A673 (cell line): ENCODE measurements around the gene KIF26B. TPM values are rescaled to one million over a fixed set of nuclear protein-coding genes. Genes with fewer than 3 reads are reported as not detected.

Experiments used
- BruUV-seq: library from RNA; stranded (reverse); fragments of 400-500 nt; replicated peaks from 2 replicates; lab custom pipeline; 2021; lab: Mats Ljungman, UMichigan
- CTCF ChIA-PET: fragments of 300-600 bp; sonication (Branson Sonifier 250); formaldehyde crosslinking; loops from one replicate; lab custom pipeline; 2022; ENCODE audit warnings: antibody characterized with exemption; lab: Charles Lee
- POLR2A ChIA-PET: fragments of 300-600 bp; sonication (Branson Sonifier 250); formaldehyde crosslinking; loops from one replicate; lab custom pipeline; 2022; ENCODE audit warnings: antibody characterized with exemption; ENCODE audit not compliant: low non-redundant PET; lab: Charles Lee
- DNase-seq: peaks from one replicate; pipeline ENCODE4 v3.0.0-alpha.2; 2015; ENCODE audit warnings: low spot score
- H3K27ac ChIP-seq: fragments of 200-600 bp; sonication (generic); 2 replicates; pipeline ENCODE4 v1.5.1; 2016; ENCODE audit warnings: mixed run types, low read depth, mild to moderate bottlenecking, mixed read lengths, antibody characterized with exemption, low read length; ENCODE audit not compliant: poor library complexity, severe bottlenecking
- H3K27me3 ChIP-seq: fragments of 200-600 bp; sonication (generic); replicated peaks from 2 replicates; pipeline ENCODE4 v1.6.1; 2017; ENCODE audit warnings: mixed run types, low read depth, mild to moderate bottlenecking, mixed read lengths, antibody characterized with exemption, low read length; ENCODE audit not compliant: insufficient read depth, poor library complexity
- H3K36me3 ChIP-seq: fragments of 200-600 bp; sonication (generic); 2 replicates; pipeline ENCODE4 v1.6.1; 2016; ENCODE audit warnings: mixed run types, mild to moderate bottlenecking, mixed read lengths, antibody characterized with exemption, low read length; ENCODE audit not compliant: insufficient read depth, poor library complexity, severe bottlenecking
- H3K4me1 ChIP-seq: fragments of 200-600 bp; sonication (generic); 2 replicates; pipeline ENCODE4 v1.6.1; 2017; ENCODE audit warnings: mixed run types, mild to moderate bottlenecking, mixed read lengths, antibody characterized with exemption, low read length; ENCODE audit not compliant: insufficient read depth, poor library complexity, severe bottlenecking
- H3K4me3 ChIP-seq: fragments of 200-600 bp; sonication (generic); 2 replicates; pipeline ENCODE4 v1.5.1; 2016; ENCODE audit warnings: low read depth, mixed run types, mild to moderate bottlenecking, mixed read lengths, low read length; ENCODE audit not compliant: poor library complexity, severe bottlenecking
- H3K9me3 ChIP-seq: fragments of 200-600 bp; sonication (generic); 2 replicates; pipeline ENCODE4 v1.6.1; 2016; ENCODE audit warnings: mixed run types, low read depth, mild to moderate bottlenecking, mixed read lengths, antibody characterized with exemption, low read length; ENCODE audit not compliant: poor library complexity, severe bottlenecking
- EZH2 ChIP-seq: fragments of 200-600 bp; sonication (generic); IDR thresholded peaks from 2 replicates; pipeline ENCODE4 v1.6.1; 2017; ENCODE audit warnings: borderline replicate concordance, low read depth, mild to moderate bottlenecking, mixed read lengths, antibody characterized with exemption, low read length; ENCODE audit not compliant: poor library complexity, severe bottlenecking
- intact Hi-C: fragments of 100-400 bp; cut with micrococcal nuclease; formaldehyde crosslinking; loops from one replicate; pipeline ENCODE4 v1.10.0; 2022; ENCODE audit not compliant: unreplicated experiment
- total RNA-seq: library from RNA; stranded (reverse); gene quantifications from 2 replicates; pipeline ENCODE4 v1.2.3, GENCODE V29; 2021
- TF ChIP-seq, protein P1 (sequence below): fragments of 300-800, 200-600 bp; sonication (generic); conservative IDR thresholded peaks from 2 replicates; pipeline ENCODE4 v1.5.1; 2017; ENCODE audit warnings: low read depth, mild to moderate bottlenecking, antibody characterized with exemption, low read length, moderate library complexity, mixed read lengths

The KIF26B gene
- total RNA-seq, 1 experiment from 2014 or later, result not detected

DNA sequence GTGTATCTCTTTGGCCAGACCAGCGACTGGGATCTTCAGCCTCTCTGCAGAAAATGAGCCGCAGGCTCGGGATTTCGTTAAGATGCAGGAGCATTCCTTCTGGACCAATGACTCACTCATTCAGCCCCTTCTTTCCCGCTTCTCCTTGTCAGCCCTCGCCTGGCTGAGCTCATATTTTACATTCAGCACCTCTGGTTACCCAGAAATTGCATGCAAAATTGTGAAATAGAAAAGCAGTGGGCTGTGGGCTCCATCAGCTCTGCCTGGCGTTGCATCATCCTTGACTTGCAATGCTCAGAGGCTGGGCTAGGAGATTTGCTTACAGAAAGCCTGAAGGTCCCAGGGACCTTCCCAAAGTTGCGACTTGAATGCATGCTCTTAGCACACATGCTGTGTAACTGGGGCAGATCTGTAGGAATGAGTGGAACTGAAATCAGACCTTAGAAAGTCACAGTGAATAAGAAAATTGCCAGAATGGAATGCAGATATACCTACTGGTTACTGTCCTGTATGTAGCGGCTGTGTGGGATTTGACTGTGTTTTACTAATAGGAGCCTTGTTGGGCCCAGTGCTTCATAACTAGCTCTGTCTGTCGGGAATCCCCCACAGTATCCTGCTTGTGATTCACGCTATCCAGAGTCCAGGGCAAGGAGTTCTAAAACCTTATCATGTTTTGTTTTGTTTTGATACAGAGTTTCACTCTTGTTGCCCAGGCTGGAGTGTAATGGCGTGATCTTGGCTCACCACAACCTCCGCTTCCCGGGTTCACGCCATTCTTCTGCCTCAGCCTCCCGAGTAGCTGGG, 444.8 kb downstream of the KIF26B start:
- peak overlapping the region; percentile 15 for H3K4me3 ChIP-seq
- H3K9me3 ChIP-seq, result no peaks in the 10 kb centered on the region
- BruUV-seq, result no TSS peak
- intact Hi-C loops, result no loop called here
- ChIA-PET CTCF (no interaction called here), POLR2A (no interaction called here)
- peaks cover 13% of the 10 kb centered on the region for H3K4me1 ChIP-seq
- H3K27ac ChIP-seq, result no peak overlapping the region
- H3K36me3 ChIP-seq, result no peaks in the 10 kb centered on the region
- DNase-seq, result peak; percentile 69
- peaks cover 7% of the 10 kb centered on the region for H3K27me3 ChIP-seq
- TF ChIP-seq, protein P1, sequence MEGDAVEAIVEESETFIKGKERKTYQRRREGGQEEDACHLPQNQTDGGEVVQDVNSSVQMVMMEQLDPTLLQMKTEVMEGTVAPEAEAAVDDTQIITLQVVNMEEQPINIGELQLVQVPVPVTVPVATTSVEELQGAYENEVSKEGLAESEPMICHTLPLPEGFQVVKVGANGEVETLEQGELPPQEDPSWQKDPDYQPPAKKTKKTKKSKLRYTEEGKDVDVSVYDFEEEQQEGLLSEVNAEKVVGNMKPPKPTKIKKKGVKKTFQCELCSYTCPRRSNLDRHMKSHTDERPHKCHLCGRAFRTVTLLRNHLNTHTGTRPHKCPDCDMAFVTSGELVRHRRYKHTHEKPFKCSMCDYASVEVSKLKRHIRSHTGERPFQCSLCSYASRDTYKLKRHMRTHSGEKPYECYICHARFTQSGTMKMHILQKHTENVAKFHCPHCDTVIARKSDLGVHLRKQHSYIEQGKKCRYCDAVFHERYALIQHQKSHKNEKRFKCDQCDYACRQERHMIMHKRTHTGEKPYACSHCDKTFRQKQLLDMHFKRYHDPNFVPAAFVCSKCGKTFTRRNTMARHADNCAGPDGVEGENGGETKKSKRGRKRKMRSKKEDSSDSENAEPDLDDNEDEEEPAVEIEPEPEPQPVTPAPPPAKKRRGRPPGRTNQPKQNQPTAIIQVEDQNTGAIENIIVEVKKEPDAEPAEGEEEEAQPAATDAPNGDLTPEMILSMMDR, result no peak
- TF ChIP-seq EZH2, result no peak

GRCh38 chr1:245600658-245601057, 445.9 kb downstream of the KIF26B start:
- BruUV-seq, result no TSS peak
- Histone ChIP-seq H3K36me3 (no peaks in the 10 kb centered on the region), H3K27ac (no peak overlapping the region), H3K27me3 (peaks cover 7% of the 10 kb centered on the region), H3K4me1 (peaks cover 13% of the 10 kb centered on the region), H3K9me3 (no peaks in the 10 kb centered on the region), H3K4me3 (no peak overlapping the region)
- DNase-seq, result no peak
- no peak for TF ChIP-seq EZH2
- TF ChIP-seq, protein P1, result no peak
- intact Hi-C loops, result no loop called here
- ChIA-PET CTCF (no interaction called here), POLR2A (no interaction called here)

DNA sequence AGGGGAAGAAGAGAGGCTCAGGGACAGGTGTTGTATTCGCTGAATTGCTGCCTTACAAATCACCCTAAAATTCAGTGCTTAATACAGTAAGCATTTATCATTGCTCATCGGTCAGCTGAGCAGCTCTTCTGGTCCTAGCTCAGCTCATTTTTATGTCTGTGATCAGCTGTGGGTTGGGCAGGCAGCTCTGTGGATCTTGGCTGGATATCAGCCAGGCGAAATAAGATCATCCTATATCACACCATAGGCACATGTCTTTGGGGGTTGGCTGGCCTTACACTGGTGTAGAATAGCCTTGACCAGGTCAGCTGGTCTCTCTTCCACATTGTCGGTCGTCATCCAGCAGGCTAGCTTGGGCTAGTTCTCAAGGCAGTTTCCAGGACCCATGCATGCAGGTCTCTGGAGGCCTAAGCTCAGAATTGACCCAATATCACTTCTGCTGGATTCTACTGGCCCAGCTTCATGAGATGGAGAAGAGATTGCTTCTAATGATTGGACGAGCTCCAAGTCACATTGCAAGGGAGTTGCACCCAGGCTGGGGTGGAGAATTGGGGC, 448.6 kb downstream of the KIF26B start:
- Histone ChIP-seq H3K4me3 (no peak overlapping the region), H3K4me1 (peaks cover 13% of the 10 kb centered on the region), H3K9me3 (no peaks in the 10 kb centered on the region), H3K27ac (no peak overlapping the region), H3K36me3 (no peaks in the 10 kb centered on the region), H3K27me3 (peaks cover 19% of the 10 kb centered on the region)
- no peak for DNase-seq
- TF ChIP-seq EZH2, result no peak
- TF ChIP-seq, protein P1, result no peak
- BruUV-seq, result no TSS peak
- intact Hi-C loops, result no loop called here
- ChIA-PET POLR2A (no interaction called here), CTCF (no interaction called here)
